HK-2 (cell line): ENCODE data around the gene STAT3.
"Not testable (repeated sequence)": the region's sequence is repeated elsewhere in the genome, so short reads cannot be mapped to it uniquely, and the experiment has no call there.

Experiments
- DNase-seq: peaks from one replicate; pipeline ENCODE4 v3.0.0-alpha.2; 2018; ENCODE audit not compliant: unreplicated experiment

The STAT3 gene

GRCh38 chr17:42317266-42317845 is 70.9 kb downstream of the STAT3 start:
- DNase-seq: no peak

- DNase-seq: no peak
Measured at GRCh38 chr17:42316755-42317154, 71.5 kb downstream of the STAT3 start.

GRCh38 chr17:42315402-42316156 is 72.7 kb downstream of the STAT3 start:
- DNase-seq: no peak

GRCh38 chr17:42313773-42314566 is 74.3 kb downstream of the STAT3 start:
- no peak for DNase-seq

- DNase-seq: no peak
Measured at GRCh38 chr17:42313389-42313772, 74.9 kb downstream of the STAT3 start.

GRCh38 chr17:42312285-42313130 is 75.7 kb downstream of the STAT3 start:
- peak; percentile 83 for DNase-seq

GRCh38 chr17:42312035-42312284 is 76.3 kb downstream of the STAT3 start:
- DNase-seq: no peak

GRCh38 chr17:42311240-42312034 is 76.8 kb downstream of the STAT3 start:
- DNase-seq: peak; percentile 84

GRCh38 chr17:42310787-42311215 is 77.4 kb downstream of the STAT3 start:
- no peak for DNase-seq

- DNase-seq: no peak
Measured at GRCh38 chr17:42309986-42310786, 78.1 kb downstream of the STAT3 start.

- no peak for DNase-seq
Measured at GRCh38 chr17:42309142-42309541, 79.1 kb downstream of the STAT3 start.

- no peak for DNase-seq
Measured at GRCh38 chr17:42308446-42308845, 79.8 kb downstream of the STAT3 start.

- DNase-seq: no peak
Measured at GRCh38 chr17:42307362-42307927, 80.8 kb downstream of the STAT3 start.

GRCh38 chr17:42306385-42306667 is 81.9 kb downstream of the STAT3 start:
- no peak for DNase-seq

- no peak for DNase-seq
Measured at GRCh38 chr17:42305543-42306384, 82.5 kb downstream of the STAT3 start.

GRCh38 chr17:42305031-42305330 is 83.3 kb downstream of the STAT3 start:
- DNase-seq: not testable (repeated sequence)

GRCh38 chr17:42304187-42305030 is 83.8 kb downstream of the STAT3 start:
- DNase-seq: no peak

- DNase-seq: no peak
Measured at GRCh38 chr17:42303694-42304093, 84.5 kb downstream of the STAT3 start.

- DNase-seq: no peak
Measured at GRCh38 chr17:42301022-42301421, 87.2 kb downstream of the STAT3 start.
